Measurements from ENCODE around the gene ATP5PO.

ATP5PO gene

DNA sequence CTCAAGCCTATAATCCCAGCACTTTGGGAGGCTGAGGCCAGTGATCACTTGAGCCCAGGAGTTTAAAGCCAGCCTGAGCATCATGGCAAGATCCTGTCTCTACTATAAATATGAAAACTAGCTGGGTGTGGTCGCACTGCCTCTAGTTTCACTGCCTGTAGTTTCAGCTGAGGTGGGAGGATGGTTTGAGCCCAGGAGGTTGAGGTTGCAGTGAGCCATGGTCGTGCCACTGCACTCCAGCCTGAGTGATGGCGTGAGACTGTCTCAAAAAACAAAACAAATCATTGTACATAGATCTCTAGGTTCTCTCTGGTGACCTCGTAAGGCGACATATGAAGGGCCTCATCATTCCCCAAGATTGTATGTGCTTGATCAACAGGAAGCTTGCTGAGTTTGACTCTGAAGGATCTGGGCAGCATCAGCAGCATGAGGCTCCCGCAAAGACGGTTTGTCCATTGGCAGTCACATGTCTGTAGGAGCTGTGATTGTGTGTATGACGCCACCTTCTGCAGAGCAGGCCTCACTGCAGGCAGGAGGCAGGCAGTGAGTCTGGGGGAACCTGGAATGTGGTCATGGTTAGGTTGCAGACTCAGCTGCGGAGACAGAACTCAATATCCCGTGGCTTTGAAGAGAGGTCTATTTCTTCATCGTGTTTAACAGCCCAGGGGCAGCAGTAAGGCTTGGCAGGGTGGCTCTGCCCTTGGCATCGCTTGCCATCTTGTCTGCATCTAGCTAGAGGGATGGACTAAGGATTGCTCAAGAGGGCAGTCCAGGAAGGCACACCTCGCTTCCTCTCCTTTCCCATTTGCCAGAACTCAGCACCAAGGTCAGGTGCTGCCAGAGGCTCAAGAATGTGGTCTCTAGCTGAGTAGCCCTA, 14.0 kb downstream of the ATP5PO start:
- no peak for DNase-seq (ENCODE audit: low read depth in 2 of 3, low spot score in 1 of 3)

DNA sequence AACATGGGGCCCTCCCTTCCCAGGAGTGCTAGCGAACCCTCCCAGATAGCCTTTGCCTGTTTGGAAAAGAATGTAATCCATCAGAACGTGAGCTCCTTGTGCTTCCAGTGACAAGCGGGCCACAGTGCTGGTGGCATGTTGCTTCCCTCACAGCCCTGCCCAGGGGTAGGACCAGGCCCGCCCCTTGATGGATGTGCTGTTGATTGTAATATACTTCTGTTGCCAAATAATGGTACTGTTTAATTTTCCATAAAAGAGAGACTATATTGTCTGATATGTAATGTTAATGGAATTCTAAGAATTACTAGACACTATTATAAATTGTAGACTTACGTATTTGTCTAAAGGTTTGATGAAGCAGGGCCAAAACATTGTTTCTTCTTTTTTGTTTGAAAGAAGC, 16.4 kb downstream of the ATP5PO start:
- DNase-seq (ENCODE audit: low read depth in 2 of 3, low spot score in 1 of 3) = no peak

DNA sequence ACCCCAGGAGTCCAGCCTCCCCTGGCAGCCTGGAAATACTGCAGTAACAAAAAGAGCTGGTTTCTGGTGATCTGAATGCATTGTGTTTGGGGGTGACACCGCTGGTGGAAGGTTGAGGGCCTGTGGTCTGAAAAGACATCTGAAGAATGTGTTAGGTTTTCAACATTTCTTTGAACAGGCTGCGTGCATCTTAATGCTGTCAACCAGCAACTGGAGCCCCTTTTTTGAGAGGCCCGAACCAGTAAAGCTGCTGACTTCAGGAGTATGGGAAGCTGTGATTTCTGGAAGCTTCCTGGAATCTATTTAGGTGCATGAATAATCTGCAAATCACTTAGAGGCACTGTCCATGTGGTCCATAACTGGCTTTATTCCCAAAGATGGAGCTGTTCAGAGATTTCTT, 17.0 kb downstream of the ATP5PO start:
- DNase-seq (ENCODE audit: low read depth in 2 of 3, low spot score in 1 of 3) = no peak

DNA sequence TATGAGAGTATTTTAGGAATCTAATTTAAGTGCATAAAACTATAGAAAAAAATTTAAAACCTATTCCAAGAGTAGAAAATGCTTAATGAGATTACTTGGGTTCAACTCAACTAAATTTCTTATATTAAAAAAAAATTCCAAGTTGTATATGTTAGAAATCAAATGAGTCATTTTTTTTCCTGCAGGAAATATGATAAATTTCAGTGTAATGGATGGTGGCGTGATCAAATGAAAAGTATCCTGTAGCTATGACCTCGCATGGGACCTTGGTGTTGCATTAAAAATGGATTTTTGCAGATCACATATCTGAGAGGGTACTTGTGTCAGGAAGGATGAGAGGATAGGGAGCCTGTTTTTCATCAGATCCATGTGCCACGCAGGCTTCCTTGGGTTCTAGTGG, 17.9 kb downstream of the ATP5PO start:
- DNase-seq (ENCODE audit: low read depth in 2 of 3, low spot score in 1 of 3) = no peak

DNA sequence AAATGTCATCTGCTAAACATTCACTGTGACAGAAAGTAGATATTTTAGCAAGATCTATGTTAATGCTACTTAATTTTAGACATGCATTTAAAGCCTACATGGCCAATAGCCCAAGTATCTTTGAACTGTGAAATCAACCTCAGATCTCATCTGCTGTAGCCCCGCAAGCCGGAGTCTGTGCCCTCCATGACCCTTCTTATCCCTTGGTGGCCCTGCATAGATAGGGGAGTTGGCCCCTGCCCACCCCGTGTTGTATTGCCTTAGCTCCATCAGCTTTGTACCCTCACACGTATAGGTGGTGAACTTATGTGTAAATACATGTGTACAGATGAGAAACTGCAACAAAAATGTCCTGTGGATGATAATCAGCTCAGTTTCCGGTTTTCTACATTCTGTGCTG, 18.5 kb downstream of the ATP5PO start:
- DNase-seq (ENCODE audit: low read depth in 2 of 3, low spot score in 1 of 3) = no peak

DNA sequence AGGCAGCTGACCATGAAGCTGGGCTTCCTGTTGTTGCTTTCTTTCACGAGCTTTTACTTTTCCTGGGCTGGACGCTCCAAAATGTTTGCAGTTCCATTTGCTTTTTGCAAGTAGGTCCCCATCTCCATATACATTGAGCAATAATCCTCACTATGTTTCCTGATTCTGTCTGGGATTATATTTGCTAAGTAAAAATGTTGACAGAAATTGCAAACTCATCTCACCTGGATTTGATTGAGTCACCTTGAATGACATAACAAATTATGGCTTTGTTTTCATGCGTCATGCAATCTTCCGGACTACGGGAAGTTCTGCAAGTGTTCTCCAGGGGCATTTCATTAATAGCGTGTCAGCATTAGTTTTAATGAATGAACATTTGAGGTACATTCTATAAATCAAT, 18.9 kb downstream of the ATP5PO start:
- DNase-seq (ENCODE audit: low read depth in 2 of 3, low spot score in 1 of 3) = no peak

DNA sequence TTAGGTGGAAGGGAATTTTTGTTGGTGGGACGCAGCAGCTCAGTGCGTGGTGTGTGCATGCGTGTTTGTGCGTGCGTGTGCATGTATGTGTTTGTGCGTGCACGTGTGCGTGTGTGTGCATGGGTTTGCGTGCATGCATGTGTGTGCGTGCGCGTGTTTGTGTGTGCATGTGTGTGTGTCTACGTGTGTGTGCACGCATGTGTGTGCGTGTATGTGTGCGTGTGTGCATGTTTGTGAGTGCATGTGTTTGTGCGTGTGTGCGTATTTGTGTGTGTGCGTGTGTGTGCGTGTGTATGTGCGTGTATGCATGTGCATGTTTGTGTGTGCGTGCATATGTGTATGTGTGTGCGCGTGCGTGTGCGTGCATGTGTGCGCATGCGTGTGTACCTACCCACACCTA, 20.2 kb downstream of the ATP5PO start:
- no peak for DNase-seq (ENCODE audit: low read depth in 2 of 3, low spot score in 1 of 3)

DNA sequence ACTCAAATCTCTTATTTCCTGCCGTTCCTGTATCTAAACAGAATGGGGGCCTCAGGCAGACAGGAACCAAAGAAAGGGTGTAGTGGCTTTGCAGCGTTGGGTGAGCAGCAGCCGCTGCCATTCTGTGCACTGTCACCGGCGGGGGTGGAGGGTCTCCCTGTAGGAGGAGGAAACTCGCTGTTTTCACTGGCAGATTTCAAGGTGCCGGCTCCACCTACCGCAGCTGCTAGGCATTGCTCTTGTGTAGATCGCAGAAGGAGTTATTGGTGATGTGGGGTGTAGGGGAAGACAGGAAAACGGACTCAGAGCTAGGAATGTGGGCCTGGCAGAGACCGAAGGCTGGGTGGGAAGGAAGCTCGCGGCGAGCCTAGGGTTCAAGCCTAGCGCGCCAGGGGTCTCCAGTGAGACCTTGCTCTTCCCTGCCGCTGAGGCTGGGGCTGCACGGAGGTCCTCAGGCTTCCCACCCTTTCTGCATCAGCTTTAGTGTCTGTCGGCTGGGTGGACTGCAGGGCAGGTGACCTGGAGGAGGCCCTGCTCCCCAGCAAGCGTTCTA, 20.8 kb downstream of the ATP5PO start:
- peak; percentile 43 to 53 (median 46) for DNase-seq (ENCODE audit: low read depth in 2 of 3, low spot score in 1 of 3)

DNA sequence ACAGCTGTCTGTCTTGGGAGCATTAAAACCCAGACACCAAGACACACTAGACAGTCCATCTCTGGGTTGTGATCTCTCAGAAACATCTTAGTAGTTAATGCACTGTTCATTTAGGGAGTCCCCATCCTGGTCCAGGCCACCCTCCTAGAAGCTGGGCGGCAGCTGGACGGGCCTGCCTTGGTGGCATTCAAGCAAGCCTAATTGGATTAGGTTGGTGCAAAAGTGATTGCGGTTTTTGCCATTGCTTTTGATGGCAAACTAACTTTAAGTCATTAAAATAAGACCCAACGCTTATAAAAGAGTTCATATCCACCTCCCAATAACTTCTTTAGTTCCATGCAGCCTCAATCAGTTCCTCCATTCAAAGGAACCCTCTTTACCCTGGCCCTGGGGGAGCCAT, 21.7 kb downstream of the ATP5PO start:
- no peak for DNase-seq (ENCODE audit: low read depth in 2 of 3, low spot score in 1 of 3)

DNA sequence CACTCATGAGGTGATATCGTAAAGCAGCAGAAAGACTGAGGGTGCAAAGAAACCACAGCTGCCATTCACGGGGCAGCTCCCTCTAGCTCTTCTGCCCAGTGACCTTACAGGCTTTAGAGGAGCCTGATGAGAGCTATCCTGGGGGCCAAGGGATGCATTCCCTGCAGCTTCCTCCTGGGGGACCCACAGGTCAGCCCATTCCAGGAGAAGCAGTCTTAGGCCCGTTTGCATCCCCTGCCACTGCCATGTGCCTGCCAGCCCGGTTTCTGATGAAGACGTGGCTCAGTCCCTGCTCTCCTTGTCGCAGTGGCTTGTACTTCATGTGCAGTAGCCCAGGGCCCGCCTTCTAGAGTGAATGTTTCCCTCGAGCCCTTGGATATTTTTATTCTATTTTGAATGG, 22.8 kb downstream of the ATP5PO start:
- DNase-seq (ENCODE audit: low read depth in 2 of 3, low spot score in 1 of 3) = no peak

DNA sequence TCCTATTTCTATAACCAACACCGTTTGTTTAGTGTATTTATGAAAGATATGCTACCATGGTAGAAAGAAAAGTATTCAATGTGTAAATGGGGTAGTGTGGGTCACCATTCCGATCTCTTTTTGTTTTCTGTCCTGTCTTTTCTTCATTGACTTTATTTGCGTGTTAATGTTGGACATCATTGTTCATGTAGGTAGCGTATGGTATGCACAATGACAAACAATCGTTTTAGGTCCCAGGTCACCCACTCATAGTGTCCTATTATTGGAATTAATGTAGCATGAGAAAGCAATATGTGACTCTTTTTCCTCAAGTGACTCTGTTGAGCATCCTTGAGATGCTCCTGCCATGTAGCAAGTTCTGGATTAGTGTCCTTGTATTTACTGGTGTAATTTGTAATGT, 25.4 kb downstream of the ATP5PO start:
- DNase-seq (ENCODE audit: low read depth in 2 of 3, low spot score in 1 of 3) = no peak

DNA sequence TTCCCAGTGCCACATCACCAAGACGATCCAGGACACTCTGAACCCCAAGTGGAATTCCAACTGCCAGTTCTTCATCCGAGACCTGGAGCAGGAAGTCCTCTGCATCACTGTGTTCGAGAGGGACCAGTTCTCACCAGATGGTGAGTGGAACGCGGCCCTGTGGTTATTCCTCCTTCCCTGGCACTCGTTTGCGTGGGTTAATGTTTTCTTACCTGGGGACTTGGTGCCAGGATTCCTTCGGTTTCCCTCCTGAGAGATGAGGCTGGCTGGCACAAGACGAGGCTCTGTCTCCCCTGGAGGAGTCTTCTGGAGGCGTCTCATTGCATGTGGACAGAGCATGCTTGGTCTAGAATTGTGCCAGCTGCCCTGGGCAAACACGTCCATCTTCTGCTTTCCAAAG, 29.3 kb downstream of the ATP5PO start:
- no peak for DNase-seq (ENCODE audit: low read depth in 2 of 3, low spot score in 1 of 3)

DNA sequence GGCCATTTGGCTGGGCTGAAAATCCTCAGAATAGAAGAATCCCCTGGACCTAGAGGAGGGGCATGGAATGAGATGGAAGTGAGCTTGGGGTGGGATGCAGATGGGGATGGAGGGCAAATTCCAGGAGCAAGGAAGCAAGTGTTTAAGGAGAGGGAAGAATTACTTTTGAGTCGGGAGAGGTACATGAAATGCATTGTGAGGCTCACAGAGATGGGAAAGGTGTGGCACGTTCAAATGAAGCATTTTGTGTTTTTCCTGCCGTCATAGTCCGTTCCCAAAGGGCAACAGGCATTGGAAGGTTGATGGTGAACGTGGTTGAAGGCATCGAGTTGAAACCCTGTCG, 30.5 kb downstream of the ATP5PO start:
- no peak for DNase-seq (ENCODE audit: low read depth in 2 of 3, low spot score in 1 of 3)

DNA sequence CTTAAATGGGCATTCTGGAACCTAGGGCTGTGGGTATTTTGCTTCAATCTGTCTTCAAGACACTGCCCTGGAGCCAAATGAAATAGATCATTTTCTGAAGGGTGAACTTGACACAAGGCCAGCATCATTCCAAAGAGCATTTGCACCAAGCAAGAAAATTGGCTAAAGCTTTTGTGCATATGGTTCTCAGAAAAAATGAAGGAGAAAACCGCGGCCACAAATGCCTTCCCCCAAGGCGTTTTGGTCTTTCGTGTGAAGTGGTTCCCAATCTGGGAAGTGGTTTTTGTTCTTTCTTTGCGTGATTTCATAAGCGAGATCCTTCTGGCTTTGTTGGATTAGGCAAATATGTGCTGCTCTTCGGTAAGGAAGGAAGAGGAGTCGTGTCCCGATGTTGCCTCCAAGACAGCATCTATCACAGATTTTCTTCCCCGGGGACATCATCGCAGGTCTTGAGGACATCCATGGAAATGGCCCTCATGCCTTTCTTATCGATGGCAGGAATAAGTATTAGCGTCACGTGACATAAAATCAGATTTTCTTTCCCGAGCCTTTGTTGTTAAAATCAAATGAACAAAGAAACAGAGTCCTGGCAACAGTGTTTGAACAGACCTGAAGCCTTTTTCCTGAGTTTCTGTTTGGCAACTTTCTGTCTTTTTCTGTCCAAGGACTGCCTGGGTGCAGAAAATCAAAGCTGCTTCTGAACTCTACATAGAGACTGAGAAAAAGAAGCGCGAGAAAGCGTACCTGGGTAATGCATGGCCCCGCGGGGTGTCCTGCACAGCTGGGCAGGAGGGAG, 31.0 kb downstream of the ATP5PO start:
- no peak for DNase-seq (ENCODE audit: low read depth in 2 of 3, low spot score in 1 of 3)

DNA sequence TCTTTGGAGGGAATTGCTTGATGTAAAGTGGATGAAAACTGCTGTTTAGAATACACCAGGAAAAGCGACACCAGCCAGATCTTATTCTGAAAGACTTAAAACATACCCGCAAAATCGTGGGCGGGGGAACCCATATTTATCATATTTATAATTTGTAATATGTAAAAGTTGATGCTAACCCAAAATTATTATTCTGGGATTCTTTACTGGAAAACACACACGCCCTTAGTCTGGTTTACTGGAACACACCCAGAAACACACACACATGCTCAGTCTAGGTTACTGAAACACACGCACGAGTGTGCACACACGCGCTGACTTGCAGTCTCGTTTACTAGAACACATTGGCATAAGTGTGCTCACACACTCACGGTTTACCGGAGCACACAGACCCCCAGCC, 32.5 kb downstream of the ATP5PO start:
- DNase-seq (ENCODE audit: low read depth in 2 of 3, low spot score in 1 of 3) = no peak

DNA sequence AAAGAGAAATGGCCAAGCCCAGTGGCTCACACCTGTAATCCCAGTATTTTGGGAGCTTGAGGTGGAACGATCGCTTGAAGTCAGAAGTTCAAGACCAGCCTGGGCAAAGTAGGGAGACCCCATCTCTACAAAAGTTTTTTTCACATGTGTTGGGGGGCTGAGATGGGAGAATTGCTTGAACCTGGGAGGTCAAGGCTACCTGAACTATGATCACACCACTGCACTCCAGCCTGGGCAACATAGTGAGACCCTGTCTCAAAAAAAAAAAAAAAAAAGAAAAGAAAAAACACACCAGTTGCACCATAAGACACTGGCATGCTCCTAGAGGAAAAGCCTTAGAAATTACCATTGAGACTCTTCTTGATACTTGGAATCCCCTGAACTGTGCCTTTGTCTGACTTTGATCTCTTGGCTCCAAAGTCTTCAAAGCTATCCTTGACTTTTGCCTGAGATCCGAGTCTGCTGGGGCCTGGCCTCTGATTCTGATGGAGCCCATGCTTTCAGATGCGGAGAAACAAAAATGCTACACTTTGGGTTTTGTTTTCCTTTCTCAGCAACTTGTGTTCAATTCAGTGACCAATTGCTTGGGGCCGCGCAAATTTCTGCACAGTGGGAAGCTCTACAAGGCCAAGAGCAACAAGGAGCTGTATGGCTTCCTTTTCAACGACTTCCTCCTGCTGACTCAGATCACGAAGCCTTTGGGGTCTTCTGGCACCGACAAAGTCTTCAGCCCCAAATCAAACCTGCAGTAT, 33.7 kb downstream of the ATP5PO start:
- no peak for DNase-seq (ENCODE audit: low read depth in 2 of 3, low spot score in 1 of 3)

DNA sequence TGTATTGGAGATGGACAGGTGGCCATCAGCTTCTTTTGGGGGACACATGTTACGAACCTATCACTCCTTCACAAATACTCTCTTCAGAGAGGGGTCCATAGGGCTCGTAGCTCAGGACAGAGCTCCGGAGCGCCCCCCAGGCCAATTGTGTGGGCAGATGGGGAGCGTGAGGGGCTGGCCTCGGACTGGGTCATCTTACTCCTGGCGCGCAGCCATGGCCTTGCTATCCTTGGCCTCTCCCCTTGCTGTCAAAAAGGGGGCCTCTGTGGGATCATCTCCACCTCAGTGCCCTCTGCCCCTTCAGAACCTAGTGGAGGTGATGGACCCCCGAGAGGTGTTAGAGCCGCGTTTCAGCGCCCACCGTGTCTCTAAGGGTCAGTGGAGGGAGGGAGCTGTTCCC, 35.0 kb downstream of the ATP5PO start:
- DNase-seq (ENCODE audit: low read depth in 2 of 3, low spot score in 1 of 3) = no peak

DNA sequence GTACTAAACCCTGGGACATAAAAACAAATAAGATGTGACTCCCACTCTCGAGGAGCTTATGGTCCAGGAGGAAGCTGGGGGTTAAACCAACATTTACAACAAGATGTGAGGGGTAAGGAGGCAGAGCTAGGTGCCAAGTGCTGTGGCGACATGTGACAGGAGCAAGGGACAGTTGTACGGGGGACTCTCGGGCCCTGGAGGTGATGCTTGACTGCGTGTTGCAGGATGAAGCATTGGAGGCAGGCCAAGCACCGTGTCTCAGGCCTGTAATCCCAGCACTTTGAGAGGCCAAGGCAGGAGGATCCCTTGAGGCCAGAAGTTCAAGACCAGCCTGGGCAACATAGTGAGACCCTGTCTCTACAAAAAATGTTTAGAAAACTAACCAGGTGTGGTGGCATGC, 36.8 kb downstream of the ATP5PO start:
- no peak for DNase-seq (ENCODE audit: low read depth in 2 of 3, low spot score in 1 of 3)

DNA sequence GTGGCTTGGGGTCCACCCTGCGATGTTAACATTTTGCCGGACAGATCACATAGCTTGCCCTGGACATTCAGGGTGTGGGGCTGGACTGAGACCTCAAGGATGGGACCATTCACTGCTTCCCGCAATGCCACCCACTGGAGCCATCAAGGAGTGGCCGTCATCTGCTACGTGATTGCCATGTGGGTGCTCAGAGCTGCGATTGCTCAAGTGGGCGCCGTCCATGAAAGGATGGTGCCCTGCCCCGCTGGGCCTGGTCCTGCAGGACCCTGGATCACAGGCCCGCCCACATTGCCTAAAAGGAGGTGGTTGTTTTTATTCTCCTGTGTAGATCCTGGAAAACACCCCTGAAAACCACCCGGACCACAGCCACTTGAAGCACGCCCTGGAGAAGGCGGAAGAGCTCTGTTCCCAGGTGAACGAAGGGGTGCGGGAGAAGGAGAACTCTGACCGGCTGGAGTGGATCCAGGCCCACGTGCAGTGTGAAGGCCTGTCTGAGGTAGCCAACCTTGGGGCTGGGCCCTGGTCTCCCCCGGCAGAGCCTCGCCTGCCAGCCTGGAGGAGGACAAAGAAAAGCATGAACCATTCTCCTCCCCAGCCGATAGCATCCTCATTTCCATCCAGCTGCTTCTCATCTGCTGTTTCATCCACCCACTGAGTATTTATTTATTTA, 40.4 kb downstream of the ATP5PO start:
- no peak for DNase-seq (ENCODE audit: low read depth in 2 of 3, low spot score in 1 of 3)

DNA sequence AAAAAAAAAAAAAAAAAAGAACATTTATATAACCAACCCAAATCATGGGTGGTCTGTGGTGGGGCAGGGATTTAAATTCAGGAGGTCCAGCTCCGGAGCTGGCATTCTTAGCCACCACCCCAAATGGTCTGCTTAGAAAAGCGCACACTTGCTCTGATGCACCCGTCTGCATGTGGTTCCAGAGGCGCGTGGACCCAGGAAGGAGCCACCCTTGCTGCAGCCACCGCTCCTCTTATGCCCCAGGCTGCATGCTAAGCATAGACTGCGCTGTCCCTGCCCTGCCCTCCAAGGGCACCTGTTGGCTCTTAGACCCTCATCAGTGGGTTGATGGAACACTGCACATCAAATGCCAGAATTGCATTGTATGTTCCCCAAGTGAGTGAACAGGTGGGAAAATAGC, 41.4 kb downstream of the ATP5PO start:
- DNase-seq (ENCODE audit: low read depth in 2 of 3, low spot score in 1 of 3) = no peak

DNA sequence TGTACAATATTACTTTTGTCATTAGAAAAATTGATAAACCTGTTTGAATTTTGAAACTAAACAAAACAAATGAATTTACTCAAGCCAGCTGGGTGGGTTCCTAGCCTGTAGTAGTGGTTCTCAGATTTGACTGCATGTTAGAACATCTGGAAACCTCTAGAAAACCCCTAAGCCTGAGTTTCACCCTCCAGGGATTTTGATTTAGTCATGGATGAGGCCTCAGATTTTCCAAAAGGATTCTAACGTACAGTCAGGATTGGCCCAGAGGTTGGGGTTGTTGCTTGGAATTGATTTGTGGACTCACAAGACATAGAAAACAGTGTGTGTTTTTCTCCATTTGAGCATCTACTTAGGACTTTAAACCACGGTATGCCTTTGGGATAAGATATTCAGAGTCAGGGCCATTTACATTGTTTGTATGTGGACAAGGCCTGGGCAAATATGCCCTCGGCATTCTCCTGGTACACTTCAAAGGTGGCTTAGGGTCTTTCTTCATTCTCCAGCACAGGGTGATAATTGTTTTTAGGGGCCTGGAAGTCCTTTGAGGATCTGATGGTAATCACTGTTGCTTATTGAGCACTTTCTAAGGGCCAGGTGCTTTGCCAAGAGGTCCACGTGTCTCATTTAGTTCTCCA, 42.6 kb downstream of the ATP5PO start:
- DNase-seq (ENCODE audit: low read depth in 2 of 3, low spot score in 1 of 3) = no peak

All from stimulated activated CD4-positive, alpha-beta T cell treated with anti-CD3 and anti-CD28 coated beads, Interleukin-12 subunit alpha, Interleukin-12 subunit beta, amount 100 ng/mL, for 48 hours (primary cell).